GM23248 (cell line): ENCODE measurements around the gene UST. TPM values are rescaled to one million over a fixed set of nuclear protein-coding genes. Genes with fewer than 3 reads are reported as not detected.

Source experiments
- DNase-seq: peaks from one replicate; pipeline ENCODE4 v3.0.0-alpha.2; 2015
- H2AFZ ChIP-seq: fragments of 200-600 bp; sonication (generic); 2 replicates; pipeline ENCODE4 v1.6.1; 2016; ENCODE audit warnings: antibody characterized with exemption
- H3F3A ChIP-seq: fragments of 200-600 bp; sonication (generic); 2 replicates; pipeline ENCODE4 v1.6.1; 2016; ENCODE audit warnings: mild to moderate bottlenecking, antibody characterized with exemption, mixed run types; ENCODE audit not compliant: insufficient read depth
- H3K27ac ChIP-seq: fragments of 200-600 bp; sonication (generic); 2 replicates; pipeline ENCODE4 v1.5.1; 2016; ENCODE audit warnings: mild to moderate bottlenecking
- H3K27me3 ChIP-seq: fragments of 200-600 bp; sonication (generic); replicated peaks from 2 replicates; pipeline ENCODE4 v1.6.1; 2016; ENCODE audit warnings: mild to moderate bottlenecking; ENCODE audit not compliant: insufficient read depth
- H3K36me3 ChIP-seq: fragments of 200-600 bp; sonication (generic); 2 replicates; pipeline ENCODE4 v1.6.1; 2016; ENCODE audit warnings: low read depth, mild to moderate bottlenecking
- H3K4me1 ChIP-seq: fragments of 200-600 bp; sonication (generic); 2 replicates; pipeline ENCODE4 v1.6.1; 2016; ENCODE audit warnings: mild to moderate bottlenecking; ENCODE audit not compliant: insufficient read depth
- H3K4me2 ChIP-seq: fragments of 200-600 bp; sonication (generic); one replicate; pipeline ENCODE4 v1.6.1; 2016; ENCODE audit warnings: mild to moderate bottlenecking; ENCODE audit not compliant: unreplicated experiment
- H3K4me3 ChIP-seq: fragments of 200-600 bp; sonication (generic); 2 replicates; pipeline ENCODE4 v1.5.1; 2016; ENCODE audit warnings: mild to moderate bottlenecking
- H3K79me2 ChIP-seq: fragments of 200-600 bp; sonication (generic); 2 replicates; pipeline ENCODE4 v1.6.1; 2016; ENCODE audit warnings: mild to moderate bottlenecking; ENCODE audit not compliant: insufficient read depth
- H3K9ac ChIP-seq: fragments of 200-600 bp; sonication (generic); 2 replicates; pipeline ENCODE4 v1.6.1; 2016; ENCODE audit warnings: mild to moderate bottlenecking
- H3K9me2 ChIP-seq: fragments of 200-600 bp; sonication (generic); 2 replicates; pipeline ENCODE4 v1.6.1; 2016; ENCODE audit warnings: mixed run types, mild to moderate bottlenecking, moderate library complexity; ENCODE audit not compliant: insufficient read depth
- H3K9me3 ChIP-seq: fragments of 200-600 bp; sonication (generic); one replicate; pipeline ENCODE4 v1.6.1; 2017; ENCODE audit warnings: low read depth
- H4K20me1 ChIP-seq: fragments of 200-600 bp; sonication (generic); 2 replicates; pipeline ENCODE4 v1.6.0; 2016; ENCODE audit not compliant: insufficient read depth
- EZH2 ChIP-seq: fragments of 200-600 bp; sonication (generic); IDR thresholded peaks from 2 replicates; pipeline ENCODE4 v1.6.1; 2018; ENCODE audit warnings: antibody characterized with exemption, mild to moderate bottlenecking; ENCODE audit not compliant: insufficient read depth, poor library complexity, severe bottlenecking
- EZH2phosphoT487 ChIP-seq: fragments of 200-600 bp; sonication (generic); IDR thresholded peaks from 2 replicates; pipeline ENCODE4 v1.6.1; 2018; ENCODE audit warnings: antibody characterized with exemption, moderate library complexity, mild to moderate bottlenecking, low read depth; ENCODE audit not compliant: insufficient read depth
- WGBS, 2 experiments: methylation state at CpG; one replicate each; pipeline ENCODE4 v1.1.6; 2015 to 2017; ENCODE audit warnings: low lambda C conversion rate in 2 of 2, low coverage in 1 of 2; ENCODE audit errors: missing lambda C conversion rate in 2 of 2; 5-methylcytosine and 5-hydroxymethylcytosine counted together
- in situ Hi-C: fragments of 300-500 bp; cut with MboI; formaldehyde crosslinking; loops from 2 replicates; pipeline ENCODE4 v1.15.0; 2020
- polyA plus RNA-seq: library from polyadenylated mRNA; unstranded; fragments of >200 nt; fragmentation: Nextera tagmentation; extraction: Ambion mirVana; gene quantifications from 2 replicates; pipeline ENCODE4 v1.2.1, GENCODE V29; 2016
- total RNA-seq: library from RNA; depleted of rRNA; stranded (reverse); fragments of >200 nt; shearing (Covaris generic); gene quantifications from 2 replicates; pipeline ENCODE4 v1.2.3, GENCODE V29; 2014

Gene UST
- total and polyA plus RNA-seq, 2 experiments from 2014 or later: 10.1 to 23.3 TPM

DNA sequence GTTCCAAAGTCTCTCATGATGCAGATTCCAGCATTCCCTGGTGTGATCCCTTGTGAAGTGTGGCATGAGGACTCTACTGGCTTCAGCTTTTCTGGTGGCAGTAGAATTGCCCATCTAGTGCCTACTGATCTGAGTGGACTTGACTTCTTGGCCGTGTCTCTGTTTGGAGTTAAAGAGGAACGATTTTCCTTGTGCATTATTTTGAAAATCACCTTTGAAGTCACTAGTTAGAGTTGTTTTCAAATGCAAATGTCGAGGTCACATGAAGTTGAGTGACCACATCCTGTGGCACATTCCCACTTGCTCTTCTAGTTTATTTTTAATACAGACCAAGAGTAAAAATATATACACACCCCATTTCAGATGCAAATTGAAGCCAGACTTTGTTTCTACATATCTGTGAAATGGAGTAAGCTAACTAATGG lies 300.0 kb downstream of the UST start:
- Histone ChIP-seq H3K9ac (no peak overlapping the region), H3K9me2 (no peaks in the 10 kb centered on the region), H4K20me1 (no peaks in the 10 kb centered on the region), H3K36me3 (no peaks in the 10 kb centered on the region), H3F3A (peaks cover 9% of the 10 kb centered on the region; the same call in 1 of the 2 replicates), H3K27me3 (no peaks in the 10 kb centered on the region), H3K4me1 (peaks cover 41% of the 10 kb centered on the region), H3K79me2 (no peaks in the 10 kb centered on the region), H3K4me2 (no peak overlapping the region), H3K4me3 (no peak overlapping the region), H3K27ac (no peak overlapping the region), H2AFZ (no peak overlapping the region), H3K9me3 (no peaks in the 10 kb centered on the region)
- 31 to 32% methylated on average over 3 of the region's 3 CpGs for WGBS, 2 experiments
- in situ Hi-C loops: no loop called here
- DNase-seq: no peak
- no peak for TF ChIP-seq EZH2phosphoT487
- no peak for TF ChIP-seq EZH2

DNA sequence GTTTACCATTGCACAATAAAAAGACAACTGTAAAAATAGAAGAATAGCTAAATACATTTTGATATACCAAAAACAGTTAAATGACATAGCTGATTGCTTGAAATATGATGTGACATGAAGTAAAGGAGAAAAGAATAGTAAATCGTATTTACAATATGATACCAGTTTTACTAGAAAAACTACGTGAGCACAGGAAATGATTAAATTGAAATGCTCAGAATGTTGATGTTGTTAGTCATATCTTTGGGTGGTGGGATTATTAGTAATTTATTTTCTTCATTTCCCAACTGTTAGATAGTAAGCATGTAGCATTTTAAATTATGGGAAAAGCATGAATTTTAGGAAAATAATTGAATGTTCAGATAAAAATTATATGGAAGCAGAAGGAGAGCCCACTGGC lies 302.4 kb downstream of the UST start:
- Histone ChIP-seq H2AFZ (no peak overlapping the region), H3K4me2 (peak overlapping the region; percentile 6), H3F3A (peaks cover 8% of the 10 kb centered on the region; the same call in 1 of the 2 replicates), H3K9ac (no peak overlapping the region), H3K4me1 (peaks cover 41% of the 10 kb centered on the region), H3K9me3 (no peaks in the 10 kb centered on the region), H3K36me3 (no peaks in the 10 kb centered on the region), H4K20me1 (no peaks in the 10 kb centered on the region), H3K27ac (no peak overlapping the region), H3K4me3 (no peak overlapping the region), H3K79me2 (no peaks in the 10 kb centered on the region), H3K27me3 (no peaks in the 10 kb centered on the region), H3K9me2 (no peaks in the 10 kb centered on the region)
- no peak for TF ChIP-seq EZH2
- no peak for TF ChIP-seq EZH2phosphoT487
- in situ Hi-C loops: no loop called here
- whole genome bisulfite sequencing, 2 experiments: 29 to 35% methylated on average over 2 of the region's 2 CpGs
- DNase-seq: no peak

DNA sequence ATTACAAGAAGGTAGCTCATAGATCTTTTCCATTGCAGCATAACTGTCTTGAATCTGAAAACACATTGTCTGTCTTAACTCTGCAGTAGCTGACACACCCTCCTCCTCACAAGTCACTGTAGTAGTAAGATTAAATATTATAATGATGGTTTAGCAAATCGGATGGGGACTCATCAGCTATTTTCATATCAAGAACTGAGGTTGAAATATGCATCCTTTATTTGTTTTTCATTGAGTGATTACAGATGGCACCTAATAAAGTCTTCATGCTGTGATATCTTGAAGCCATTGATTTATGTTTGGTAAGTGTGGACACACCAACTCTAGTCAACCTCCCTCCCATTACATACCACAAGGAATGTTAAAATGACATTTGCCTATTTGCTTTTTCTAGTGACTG lies 303.3 kb downstream of the UST start:
- no peaks in the 10 kb centered on the region for H3K9me3 ChIP-seq
- H3K36me3 ChIP-seq: no peaks in the 10 kb centered on the region
- no peaks in the 10 kb centered on the region for H4K20me1 ChIP-seq
- TF ChIP-seq EZH2phosphoT487: no peak
- TF ChIP-seq EZH2: no peak
- no peak overlapping the region for H3K27ac ChIP-seq
- H3K4me1 ChIP-seq: peaks cover 33% of the 10 kb centered on the region
- in situ Hi-C loops: no loop called here
- WGBS, 2 experiments: 83% methylated on average over 1 of the region's 1 CpG
- no peak overlapping the region for H2AFZ ChIP-seq
- H3K79me2 ChIP-seq: no peaks in the 10 kb centered on the region
- no peak overlapping the region for H3K4me2 ChIP-seq
- H3K4me3 ChIP-seq: no peak overlapping the region
- H3K9ac ChIP-seq: no peak overlapping the region
- no peak for DNase-seq
- no peaks in the 10 kb centered on the region; the same call in 1 of the 2 replicates for H3F3A ChIP-seq
- H3K27me3 ChIP-seq: no peaks in the 10 kb centered on the region
- no peaks in the 10 kb centered on the region for H3K9me2 ChIP-seq

DNA sequence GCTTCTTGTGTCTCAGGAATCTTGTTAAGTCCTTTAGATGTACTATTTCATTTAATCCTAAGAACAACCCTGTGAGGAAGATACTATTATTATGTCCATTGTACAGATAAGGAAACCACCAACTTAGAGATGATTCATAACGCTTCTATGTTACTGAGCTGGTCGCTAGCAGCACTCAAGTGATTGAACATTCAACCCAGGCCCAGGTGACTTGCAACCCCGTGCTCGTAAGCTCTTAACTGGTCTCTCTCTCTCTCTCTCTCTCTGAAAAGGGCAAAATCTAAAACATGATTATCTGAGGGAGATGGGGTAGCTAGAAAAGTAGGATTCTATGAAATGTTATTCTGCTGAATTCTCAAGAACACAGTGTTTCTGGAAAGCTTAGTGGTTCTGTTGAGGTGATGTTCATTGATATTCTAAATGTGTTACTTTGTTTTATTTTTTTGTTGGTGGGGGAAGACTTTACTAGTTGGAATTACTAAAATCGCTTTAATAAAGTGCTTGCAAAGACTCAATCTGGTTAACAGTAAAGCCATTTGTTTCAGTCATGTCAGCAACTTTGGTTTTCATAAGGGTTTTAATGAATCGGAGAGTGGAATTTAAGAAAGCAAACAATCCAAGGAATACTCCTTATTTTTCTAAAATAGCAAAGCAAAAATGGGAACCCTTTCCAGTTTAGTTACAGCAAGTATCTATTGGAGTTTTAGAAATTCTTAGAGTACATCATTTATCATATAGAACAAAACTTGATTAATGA lies 305.7 kb downstream of the UST start:
- H3K9ac ChIP-seq: no peak overlapping the region
- no peaks in the 10 kb centered on the region for H3K27me3 ChIP-seq
- H3K36me3 ChIP-seq: no peaks in the 10 kb centered on the region
- no peak for TF ChIP-seq EZH2
- H3F3A ChIP-seq: no peaks in the 10 kb centered on the region
- H3K79me2 ChIP-seq: no peaks in the 10 kb centered on the region
- 91 to 92% methylated on average over 6 of the region's 6 CpGs for WGBS, 2 experiments
- no peaks in the 10 kb centered on the region for H4K20me1 ChIP-seq
- H3K4me1 ChIP-seq: peaks cover 20% of the 10 kb centered on the region
- no peak for DNase-seq
- no peak overlapping the region for H3K4me2 ChIP-seq
- no peak overlapping the region for H3K27ac ChIP-seq
- no peak overlapping the region for H2AFZ ChIP-seq
- H3K4me3 ChIP-seq: no peak overlapping the region
- in situ Hi-C loops: no loop called here
- H3K9me2 ChIP-seq: no peaks in the 10 kb centered on the region
- H3K9me3 ChIP-seq: no peaks in the 10 kb centered on the region
